HG03575 (cell line): Measurements from ENCODE around the gene RABGAP1L.
"Not testable (repeated sequence)": the region's sequence is repeated elsewhere in the genome, so short reads cannot be mapped to it uniquely, and the experiment has no call there.

Experiments used
- ATAC-seq: cut with Tn5 transposase; IDR thresholded peaks from one replicate; pipeline ENCODE4 v1.9.1; 2021; ENCODE audit not compliant: unreplicated experiment, insufficient number of reproducible peaks, low FRiP score; ENCODE audit errors: extremely low read depth

Gene RABGAP1L

DNA sequence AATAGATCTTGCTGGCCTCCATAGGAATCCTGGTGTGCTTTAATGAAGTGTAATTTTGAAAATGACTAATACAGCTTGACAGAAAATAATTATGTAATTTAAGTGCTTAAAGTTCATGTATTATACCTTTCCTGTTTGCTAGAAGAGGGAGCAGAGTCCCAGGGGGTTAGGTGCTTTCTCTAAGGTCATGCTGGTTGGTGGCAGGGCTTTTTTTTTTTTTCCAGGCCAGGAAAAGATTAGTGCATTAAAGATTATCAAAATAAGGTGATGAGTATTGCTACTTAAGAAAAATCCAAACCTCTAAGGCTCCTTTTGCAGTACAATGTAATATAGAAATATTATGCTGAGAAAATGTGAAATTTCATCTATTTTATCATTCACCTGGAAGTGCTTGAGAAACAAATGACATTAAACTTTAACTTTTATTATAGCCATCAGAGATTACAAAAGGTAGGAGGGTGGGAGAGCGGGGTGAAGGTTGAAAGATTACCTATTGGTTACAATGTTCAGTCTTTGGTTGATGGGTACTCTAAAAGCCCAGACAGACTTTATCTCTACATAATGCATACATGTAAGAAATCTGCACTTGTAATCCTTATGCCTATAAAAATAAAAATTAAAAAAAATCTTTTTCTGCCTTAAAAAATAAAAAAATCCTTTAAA lies 110.8 kb downstream of the RABGAP1L start:
- no peak for ATAC-seq

DNA sequence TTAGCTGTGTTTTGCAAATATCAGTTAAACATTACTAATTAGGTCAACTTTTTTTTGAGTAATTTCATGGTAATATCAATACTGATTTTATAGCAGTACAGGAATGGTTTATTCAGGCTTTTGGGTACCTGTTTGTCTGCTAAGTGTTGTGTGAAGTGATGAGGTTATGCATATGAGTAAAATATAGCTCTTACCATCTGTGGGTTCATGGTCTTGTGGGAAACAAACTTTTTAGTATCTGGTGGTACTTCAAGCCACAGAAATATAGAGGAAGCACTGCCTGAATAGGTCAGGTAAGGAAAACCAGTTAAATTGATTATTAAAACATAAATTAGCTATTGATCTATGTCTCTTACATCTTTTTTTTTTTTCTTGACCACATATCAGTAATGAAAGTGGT lies 113.9 kb downstream of the RABGAP1L start:
- ATAC-seq, result no peak

GRCh38 chr1:174273776-174274175 lies 114.5 kb downstream of the RABGAP1L start:
- ATAC-seq, result no peak

GRCh38 chr1:174274452-174274851 lies 115.1 kb downstream of the RABGAP1L start:
- no peak for ATAC-seq

- no peak for ATAC-seq
These were observed 115.6 kb downstream of the RABGAP1L start for GRCh38 chr1:174274884-174275283.

GRCh38 chr1:174276087-174276486 lies 116.8 kb downstream of the RABGAP1L start:
- ATAC-seq, result no peak

DNA sequence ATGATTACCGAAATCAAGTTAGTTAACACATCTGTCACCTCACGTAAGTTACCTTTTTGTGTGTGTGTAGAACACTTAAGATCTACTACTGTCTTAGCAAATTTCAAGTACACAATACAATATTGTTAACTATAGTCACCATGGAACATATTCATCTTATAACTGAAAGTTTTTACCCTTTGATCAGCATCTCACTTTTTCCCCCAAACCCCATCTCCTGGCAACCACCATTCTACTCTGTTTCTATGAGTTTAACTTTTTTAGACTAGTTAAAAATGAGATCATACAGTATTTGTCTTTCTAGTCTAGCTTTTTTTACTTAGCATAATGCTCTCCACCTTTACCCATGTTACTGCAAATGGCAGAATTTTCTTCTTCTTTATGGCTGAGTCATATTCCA lies 124.7 kb downstream of the RABGAP1L start:
- ATAC-seq, result no peak

DNA sequence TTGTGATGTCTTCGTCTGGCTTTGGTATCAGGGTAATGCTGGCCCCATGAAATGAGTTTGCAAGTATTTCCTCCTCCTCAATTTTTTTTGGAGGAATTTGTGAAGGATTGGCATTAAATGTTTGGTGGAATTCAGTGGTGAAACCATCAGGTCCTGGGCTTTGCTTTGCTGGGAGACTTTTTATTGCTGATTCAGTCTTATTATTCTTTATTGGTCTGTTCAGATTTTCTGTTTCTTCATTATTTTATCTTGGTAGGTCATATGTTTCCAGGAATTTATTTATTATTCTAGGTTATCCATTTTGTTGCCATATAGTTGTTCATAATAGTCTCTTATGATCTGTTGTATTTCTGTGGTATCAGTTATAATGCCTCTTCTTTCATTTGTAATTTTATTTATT lies 126.7 kb downstream of the RABGAP1L start:
- no peak for ATAC-seq

DNA sequence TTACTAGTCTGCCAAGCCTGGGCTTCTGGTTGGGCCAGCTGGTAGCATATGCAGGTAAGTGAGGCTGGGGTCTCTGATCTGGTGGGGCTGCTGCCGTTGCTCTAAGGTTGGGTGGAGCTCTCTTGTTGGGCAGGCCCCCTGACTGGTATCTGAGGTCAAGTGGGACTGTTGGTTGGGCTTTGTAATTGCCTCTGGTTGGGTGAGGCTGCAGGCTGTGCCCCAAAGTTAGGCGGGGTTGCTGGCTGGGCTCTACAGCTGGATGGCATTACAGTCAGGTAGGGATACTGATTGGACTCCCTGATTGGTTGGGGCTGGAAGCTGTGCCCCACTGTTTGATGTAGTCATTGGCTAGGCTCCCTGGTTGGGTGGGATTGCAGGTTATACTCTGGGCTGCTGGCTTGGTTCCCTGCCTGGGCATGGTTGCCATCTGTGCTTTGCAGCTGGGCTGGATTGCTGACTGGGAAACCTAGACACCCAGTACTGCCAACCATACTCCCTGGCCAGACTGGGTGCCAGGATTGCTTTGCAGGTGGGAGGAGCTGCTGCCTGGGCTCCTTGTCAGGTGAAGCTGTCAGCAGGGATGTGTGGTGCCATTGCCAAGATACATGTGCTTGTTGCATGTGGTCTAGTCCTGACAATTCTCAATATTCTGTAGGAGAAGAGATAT lies 130.5 kb downstream of the RABGAP1L start:
- no peak for ATAC-seq

DNA sequence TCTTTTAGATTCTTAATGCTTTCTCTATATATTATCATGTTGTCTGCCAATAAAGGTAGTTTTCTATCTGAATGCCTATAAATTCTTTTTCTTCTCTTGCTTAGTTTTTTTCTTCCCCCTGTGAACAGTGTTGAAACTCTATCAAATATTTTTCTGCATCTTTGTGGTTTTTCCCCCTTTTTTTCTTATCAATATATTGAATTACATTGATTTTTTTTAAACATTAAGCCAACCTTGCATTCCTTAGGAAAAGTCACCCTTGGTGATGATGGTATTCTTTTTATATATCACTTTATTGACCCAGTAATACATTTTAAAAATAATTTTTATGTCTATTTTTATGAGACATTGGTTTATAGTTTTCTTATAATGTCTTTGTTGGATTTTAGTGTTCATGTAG lies 131.7 kb downstream of the RABGAP1L start:
- ATAC-seq, result no peak

GRCh38 chr1:174296309-174296708 lies 137.0 kb downstream of the RABGAP1L start:
- no peak for ATAC-seq

DNA sequence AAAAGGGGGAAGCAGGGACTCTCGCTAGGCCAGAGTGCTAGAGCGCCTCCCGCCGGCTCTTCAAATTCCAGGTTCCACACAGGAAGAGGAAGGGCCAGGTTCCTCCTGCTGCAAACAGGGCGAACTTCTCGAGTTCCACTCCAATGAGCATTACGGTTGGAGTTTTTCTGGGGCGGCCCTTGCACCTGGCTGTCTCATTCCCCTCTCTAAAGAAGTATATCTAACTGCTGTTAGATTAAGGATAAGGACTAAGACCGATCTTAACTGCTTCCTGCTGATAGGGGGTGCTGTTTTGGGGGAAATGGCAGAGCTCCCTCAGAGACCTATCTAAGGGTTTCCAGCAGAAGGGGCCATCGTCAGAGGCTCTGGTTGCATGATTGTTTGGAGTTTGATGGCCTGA lies 138.0 kb downstream of the RABGAP1L start:
- no peak for ATAC-seq

DNA sequence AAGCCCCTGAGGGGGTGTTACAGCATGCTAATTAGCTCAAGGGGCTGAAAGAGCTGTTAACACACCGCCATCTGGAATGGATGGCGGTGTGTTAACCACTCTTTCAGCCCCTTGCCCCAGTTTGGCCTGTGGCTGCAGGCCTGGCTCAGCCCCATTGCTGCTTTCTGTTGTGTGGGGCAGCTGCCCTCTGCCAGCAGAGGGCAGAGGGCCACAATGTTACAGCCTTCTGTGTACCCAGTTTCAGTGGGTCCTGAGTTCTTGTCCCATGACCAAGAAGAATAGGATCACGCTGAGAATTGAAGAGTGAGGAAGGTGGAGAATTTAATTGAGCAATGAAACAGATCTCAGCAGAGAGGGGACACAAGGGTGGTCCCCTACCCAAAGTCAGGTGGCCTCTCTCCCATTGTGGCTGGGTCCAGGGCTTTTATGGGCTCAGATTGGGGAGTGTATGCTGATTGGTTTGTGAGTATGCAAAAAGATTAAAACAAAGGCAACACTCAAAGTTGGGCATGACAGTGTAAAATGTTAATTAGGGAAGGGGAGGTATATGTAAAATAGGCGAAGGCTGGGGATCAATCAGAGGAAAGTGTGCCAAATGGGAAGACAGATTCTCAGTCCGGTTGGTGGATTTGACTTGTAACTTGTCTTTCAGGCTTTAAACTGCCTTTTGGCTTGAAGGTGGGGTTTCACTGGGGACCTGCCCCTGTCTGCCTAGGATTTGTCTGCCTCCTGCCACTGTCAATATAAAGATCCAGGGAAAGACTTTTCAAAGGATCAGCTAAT lies 142.2 kb downstream of the RABGAP1L start:
- ATAC-seq, result no peak

DNA sequence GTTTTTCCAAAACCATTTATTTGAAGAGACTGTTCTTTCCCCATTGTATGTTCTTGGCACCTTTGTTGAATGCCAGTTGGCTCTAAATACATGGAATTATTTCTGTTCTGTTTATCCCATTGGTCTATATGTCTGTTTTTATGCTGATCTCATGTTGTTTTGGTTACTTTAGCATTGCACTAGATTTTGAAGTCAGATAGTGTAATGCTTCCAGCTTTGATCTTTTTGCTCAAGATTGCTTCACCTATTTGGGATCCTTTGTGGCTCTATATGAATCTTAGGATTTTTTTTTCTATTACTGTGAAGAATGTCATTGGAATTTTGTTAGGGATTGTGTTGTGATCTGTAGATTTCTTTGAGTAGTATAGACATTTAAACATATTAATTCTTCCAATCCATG lies 149.3 kb downstream of the RABGAP1L start:
- no peak for ATAC-seq

- no peak for ATAC-seq
These were observed 150.2 kb downstream of the RABGAP1L start for GRCh38 chr1:174309490-174309889.

GRCh38 chr1:174314433-174314832 lies 155.1 kb downstream of the RABGAP1L start:
- ATAC-seq, result no peak

GRCh38 chr1:174315239-174315638 lies 155.9 kb downstream of the RABGAP1L start:
- ATAC-seq, result no peak

DNA sequence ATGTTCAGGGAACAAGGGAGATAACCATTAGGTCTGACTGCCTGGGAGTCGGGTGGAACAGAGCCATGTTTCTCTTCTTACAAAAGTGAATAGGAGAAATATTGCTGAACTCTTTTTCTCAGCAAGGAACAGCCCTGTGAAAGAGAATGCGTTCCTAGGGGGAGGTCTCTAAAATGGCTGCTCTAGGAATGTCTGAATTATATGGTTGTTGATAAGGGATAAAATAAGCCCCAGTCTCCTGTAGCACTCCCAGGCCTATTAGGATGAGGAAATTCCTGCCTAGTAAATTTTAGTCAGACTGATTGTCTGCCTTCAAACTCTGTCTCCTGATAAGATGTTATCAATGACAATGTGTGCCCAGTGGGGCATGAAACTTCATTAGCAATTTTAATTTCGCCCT lies 161.6 kb downstream of the RABGAP1L start:
- ATAC-seq, result not testable (repeated sequence)

DNA sequence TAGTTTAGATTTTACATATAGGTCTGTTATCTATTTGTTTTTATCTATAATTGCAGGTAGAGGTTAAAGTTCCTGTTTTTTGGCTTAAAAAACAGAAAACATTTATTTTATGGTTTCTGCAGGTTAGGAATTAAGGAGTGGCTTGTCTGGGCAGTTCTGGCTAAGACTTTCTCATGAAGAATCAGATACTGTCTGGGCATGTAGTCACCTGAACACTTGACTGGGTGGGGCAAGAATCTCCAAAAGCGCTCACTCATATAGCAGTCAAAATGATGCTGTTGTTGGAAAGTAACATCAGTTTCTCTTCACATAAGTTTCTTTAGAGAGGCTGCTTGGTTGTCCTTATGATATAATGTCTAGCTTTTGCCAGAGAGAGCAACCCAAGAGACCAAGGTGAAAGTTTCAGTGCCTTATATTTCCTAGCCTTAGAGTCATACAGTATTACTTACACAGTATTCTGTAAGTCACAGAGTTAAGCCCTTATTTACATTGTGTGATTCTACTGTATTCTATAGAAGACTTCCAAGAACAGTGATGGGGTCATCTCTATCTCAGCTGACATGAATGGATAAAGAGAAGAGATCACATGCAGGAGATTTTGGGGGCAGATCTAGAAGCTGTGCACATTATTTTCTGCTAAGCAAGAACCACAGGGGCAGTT lies 163.0 kb downstream of the RABGAP1L start:
- no peak for ATAC-seq

GRCh38 chr1:174324493-174324892 lies 165.2 kb downstream of the RABGAP1L start:
- no peak for ATAC-seq
